HepG2 (cell line): ENCODE results near the gene PGP. TPM values are rescaled to one million over a fixed set of nuclear protein-coding genes. Genes with fewer than 3 reads are reported as not detected.

Experiments used
- AKAP8 ChIP-seq: sonication (generic); formaldehyde crosslinking; IDR thresholded peaks from 2 replicates; pipeline ENCODE4 v1.5.1; 2020; ENCODE audit warnings: mild to moderate bottlenecking, missing genetic modification reagents
- BORCS8-MEF2B ChIP-seq: sonication (generic); formaldehyde crosslinking; IDR thresholded peaks from 2 replicates; pipeline ENCODE4 v1.8.0; 2022; ENCODE audit warnings: mild to moderate bottlenecking, missing genetic modification reagents
- CSRNP2 ChIP-seq: sonication (generic); formaldehyde crosslinking; conservative IDR thresholded peaks from 2 replicates; pipeline ENCODE4 v1.8.0; 2022; ENCODE audit warnings: low read depth, missing genetic modification reagents
- NR2F2 ChIP-seq: IDR thresholded peaks from 2 replicates; pipeline ENCODE4 v1.6.1; 2012; ENCODE audit warnings: low read depth, inconsistent platforms, borderline replicate concordance
- NRL ChIP-seq: sonication (generic); formaldehyde crosslinking; IDR thresholded peaks from 2 replicates; pipeline ENCODE4 v1.5.0; 2020; ENCODE audit warnings: missing genetic modification reagents, mild to moderate bottlenecking, moderate library complexity, borderline replicate concordance
- PHF21A ChIP-seq: sonication (generic); formaldehyde crosslinking; IDR thresholded peaks from 2 replicates; pipeline ENCODE4 v1.5.0; 2020; ENCODE audit warnings: mild to moderate bottlenecking, missing genetic modification reagents
- PPARG ChIP-seq: conservative IDR thresholded peaks from 2 replicates; pipeline ENCODE4 v1.6.1; 2016; ENCODE audit warnings: missing biosample characterization, missing genetic modification reagents
- RBFOX2 ChIP-seq: fragments of 200-400 bp; formaldehyde crosslinking; IDR thresholded peaks from 2 replicates; pipeline ENCODE4 v1.6.1; 2017; ENCODE audit warnings: low read depth, mild to moderate bottlenecking, low read length
- REL ChIP-seq: sonication (generic); formaldehyde crosslinking; conservative IDR thresholded peaks from 2 replicates; pipeline ENCODE4 v1.8.0; 2022; ENCODE audit warnings: mild to moderate bottlenecking, missing genetic modification reagents, moderate library complexity
- SP4 ChIP-seq: sonication (generic); formaldehyde crosslinking; IDR thresholded peaks from 2 replicates; pipeline ENCODE4 v1.8.1; 2023; ENCODE audit warnings: mild to moderate bottlenecking, missing genetic modification reagents
- TOE1 ChIP-seq: sonication (generic); formaldehyde crosslinking; IDR thresholded peaks from 2 replicates; pipeline ENCODE4 v1.4.0; 2020; ENCODE audit warnings: mild to moderate bottlenecking, missing genetic modification reagents
- ZNF263 ChIP-seq: sonication (generic); formaldehyde crosslinking; IDR thresholded peaks from 2 replicates; pipeline ENCODE4 v1.4.0; 2020; ENCODE audit warnings: missing genetic modification reagents
- ZNF383 ChIP-seq: sonication (generic); formaldehyde crosslinking; IDR thresholded peaks from 2 replicates; pipeline ENCODE4 v1.4.0; 2020; ENCODE audit warnings: missing genetic modification reagents, mild to moderate bottlenecking, borderline replicate concordance
- ZNF501 ChIP-seq: sonication (generic); formaldehyde crosslinking; IDR thresholded peaks from 2 replicates; pipeline ENCODE4 v1.5.1; 2020; ENCODE audit warnings: mild to moderate bottlenecking, moderate library complexity, missing genetic modification reagents
- ZNF564 ChIP-seq: sonication (generic); formaldehyde crosslinking; IDR thresholded peaks from 2 replicates; pipeline ENCODE4 v1.8.1; 2023; ENCODE audit warnings: mild to moderate bottlenecking, missing genetic modification reagents
- ZNF619 ChIP-seq: sonication (generic); formaldehyde crosslinking; IDR thresholded peaks from 2 replicates; pipeline ENCODE4 v1.4.0; 2020; ENCODE audit warnings: mild to moderate bottlenecking, missing genetic modification reagents
- ZNF678 ChIP-seq: sonication (generic); formaldehyde crosslinking; IDR thresholded peaks from 2 replicates; pipeline ENCODE4 v1.4.0; 2020; ENCODE audit warnings: mild to moderate bottlenecking, missing genetic modification reagents
- ZNF761 ChIP-seq: sonication (generic); formaldehyde crosslinking; conservative IDR thresholded peaks from 2 replicates; pipeline ENCODE4 v1.4.0; 2020; ENCODE audit warnings: mild to moderate bottlenecking, missing genetic modification reagents
- polyA plus RNA-seq, 8 experiments: library from polyadenylated mRNA; depleted of rRNA in 3 of 8; stranded (reverse) in 7 of 8; unstranded in 1 of 8; fragments of >200 nt; fragmentation: Illumina TruSeq in 4 of 8; extraction: Trizol in 4 of 8; gene quantifications; 2 replicates each; pipeline versions ENCODE4 v1.2.1 to v1.2.3, GENCODE V29; 2011 to 2016; ENCODE audit warnings: low read depth in 4 of 8, missing spikeins in 1 of 8, mixed read lengths in 1 of 8; ENCODE audit not compliant: insufficient read depth in 1 of 8
- total RNA-seq, 5 experiments: library from RNA; depleted of rRNA; stranded (reverse); fragments of >200 nt; fragmentation: Illumina TruSeq; extraction: Trizol; gene quantifications; 2 replicates each; pipeline ENCODE4 v1.2.3, GENCODE V29; 2016; ENCODE audit warnings: low read depth in 1 of 5
- TF ChIP-seq, protein P1 (sequence below): sonication (generic); formaldehyde crosslinking; IDR thresholded peaks from 2 replicates; pipeline ENCODE4 v1.4.0; 2020; ENCODE audit warnings: missing genetic modification reagents
- TF ChIP-seq, protein P2 (sequence below): conservative IDR thresholded peaks from 2 replicates; pipeline ENCODE4 v1.6.1; 2018; ENCODE audit warnings: missing genetic modification reagents
- TF ChIP-seq, protein P3 (sequence below): sonication (generic); formaldehyde crosslinking; IDR thresholded peaks from 2 replicates; pipeline ENCODE4 v1.4.0; 2020; ENCODE audit warnings: low read depth, mild to moderate bottlenecking, missing genetic modification reagents
- TF ChIP-seq, protein P4 (sequence below): sonication (generic); formaldehyde crosslinking; IDR thresholded peaks from 2 replicates; pipeline ENCODE4 v1.8.0; 2022; ENCODE audit warnings: missing genetic modification reagents, mild to moderate bottlenecking, inconsistent platforms, borderline replicate concordance

The PGP gene
- total and polyA plus RNA-seq, 2 of the 13 experiments (the other 11 are each of a cell fraction or from before 2014, with no cell fraction given): 7.3 to 18.3 TPM

GRCh38 chr16:2210386-2211365 lies 4.0 kb downstream of the PGP start, which contains the start of gene BRICD5 (continued):
- TF ChIP-seq, protein P1, sequence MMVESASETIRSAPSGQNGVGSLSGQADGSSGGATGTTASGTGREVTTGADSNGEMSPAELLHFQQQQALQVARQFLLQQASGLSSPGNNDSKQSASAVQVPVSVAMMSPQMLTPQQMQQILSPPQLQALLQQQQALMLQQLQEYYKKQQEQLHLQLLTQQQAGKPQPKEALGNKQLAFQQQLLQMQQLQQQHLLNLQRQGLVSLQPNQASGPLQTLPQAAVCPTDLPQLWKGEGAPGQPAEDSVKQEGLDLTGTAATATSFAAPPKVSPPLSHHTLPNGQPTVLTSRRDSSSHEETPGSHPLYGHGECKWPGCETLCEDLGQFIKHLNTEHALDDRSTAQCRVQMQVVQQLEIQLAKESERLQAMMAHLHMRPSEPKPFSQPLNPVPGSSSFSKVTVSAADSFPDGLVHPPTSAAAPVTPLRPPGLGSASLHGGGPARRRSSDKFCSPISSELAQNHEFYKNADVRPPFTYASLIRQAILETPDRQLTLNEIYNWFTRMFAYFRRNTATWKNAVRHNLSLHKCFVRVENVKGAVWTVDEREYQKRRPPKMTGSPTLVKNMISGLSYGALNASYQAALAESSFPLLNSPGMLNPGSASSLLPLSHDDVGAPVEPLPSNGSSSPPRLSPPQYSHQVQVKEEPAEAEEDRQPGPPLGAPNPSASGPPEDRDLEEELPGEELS: peak; percentile 48; the same call in 1 of the 2 replicates
- TF ChIP-seq AKAP8: peak; percentile 98
- TF ChIP-seq ZNF564 (CRISPR knock-in tag): no peak
- TF ChIP-seq ZNF263 (CRISPR knock-in tag): no peak; the same call in 1 of the 2 replicates
- TF ChIP-seq ZNF501 (CRISPR knock-in tag): no peak
- TF ChIP-seq ZNF619 (CRISPR knock-in tag): no peak
- TF ChIP-seq ZNF761 (CRISPR knock-in tag): peak; percentile 63; the same call in 1 of the 2 replicates
- no peak for TF ChIP-seq ZNF383 (CRISPR knock-in tag)
- TF ChIP-seq, protein P2, sequence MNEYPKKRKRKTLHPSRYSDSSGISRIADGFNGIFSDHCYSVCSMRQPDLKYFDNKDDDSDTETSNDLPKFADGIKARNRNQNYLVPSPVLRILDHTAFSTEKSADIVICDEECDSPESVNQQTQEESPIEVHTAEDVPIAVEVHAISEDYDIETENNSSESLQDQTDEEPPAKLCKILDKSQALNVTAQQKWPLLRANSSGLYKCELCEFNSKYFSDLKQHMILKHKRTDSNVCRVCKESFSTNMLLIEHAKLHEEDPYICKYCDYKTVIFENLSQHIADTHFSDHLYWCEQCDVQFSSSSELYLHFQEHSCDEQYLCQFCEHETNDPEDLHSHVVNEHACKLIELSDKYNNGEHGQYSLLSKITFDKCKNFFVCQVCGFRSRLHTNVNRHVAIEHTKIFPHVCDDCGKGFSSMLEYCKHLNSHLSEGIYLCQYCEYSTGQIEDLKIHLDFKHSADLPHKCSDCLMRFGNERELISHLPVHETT (CRISPR knock-in tag): no peak
- TF ChIP-seq REL (CRISPR knock-in tag): 0 out of 2 replicates have a peak, but pooled peaks have one; percentile 34
- 0 out of 2 replicates have a peak, but pooled peaks have one; percentile 47 for TF ChIP-seq BORCS8-MEF2B (CRISPR knock-in tag)
- peak; percentile 45; the same call in 1 of the 2 replicates for TF ChIP-seq SP4 (CRISPR knock-in tag)
- no peak for TF ChIP-seq PPARG (CRISPR knock-in tag)
- TF ChIP-seq, protein P3, sequence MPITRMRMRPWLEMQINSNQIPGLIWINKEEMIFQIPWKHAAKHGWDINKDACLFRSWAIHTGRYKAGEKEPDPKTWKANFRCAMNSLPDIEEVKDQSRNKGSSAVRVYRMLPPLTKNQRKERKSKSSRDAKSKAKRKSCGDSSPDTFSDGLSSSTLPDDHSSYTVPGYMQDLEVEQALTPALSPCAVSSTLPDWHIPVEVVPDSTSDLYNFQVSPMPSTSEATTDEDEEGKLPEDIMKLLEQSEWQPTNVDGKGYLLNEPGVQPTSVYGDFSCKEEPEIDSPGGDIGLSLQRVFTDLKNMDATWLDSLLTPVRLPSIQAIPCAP: no peak
- TF ChIP-seq PHF21A: no peak; the same call in 1 of the 2 replicates
- TF ChIP-seq NR2F2: peak; percentile 11; the same call in 1 of the 2 replicates
- TF ChIP-seq, protein P4, sequence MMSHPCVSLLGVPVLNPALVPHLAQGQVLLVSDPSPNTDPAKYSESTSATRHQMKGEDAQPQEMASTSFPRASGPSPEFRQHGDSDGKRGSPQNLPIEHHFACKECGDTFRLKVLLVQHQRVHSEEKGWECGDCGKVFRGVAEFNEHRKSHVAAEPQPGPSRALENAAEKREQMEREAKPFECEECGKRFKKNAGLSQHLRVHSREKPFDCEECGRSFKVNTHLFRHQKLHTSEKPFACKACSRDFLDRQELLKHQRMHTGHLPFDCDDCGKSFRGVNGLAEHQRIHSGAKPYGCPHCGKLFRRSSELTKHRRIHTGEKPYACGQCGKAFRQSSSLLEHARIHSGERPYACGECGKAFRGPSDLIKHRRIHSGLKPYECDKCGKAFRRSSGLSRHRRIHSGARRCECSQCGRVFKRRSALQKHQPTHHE (CRISPR knock-in tag): no peak
- TF ChIP-seq ZNF678: no peak
- no peak; the same call in 1 of the 2 replicates for TF ChIP-seq TOE1 (CRISPR knock-in tag)
- no peak for TF ChIP-seq CSRNP2 (CRISPR knock-in tag)
- TF ChIP-seq RBFOX2: peak; percentile 45
- TF ChIP-seq NRL (CRISPR knock-in tag): no peak
